Uterus (tissue), 4 donors: ENCODE measurements around the gene MAP3K3. TPM values are rescaled to one million over a fixed set of nuclear protein-coding genes. Genes with fewer than 3 reads are reported as not detected.

Experiments used
- DNase-seq, 2 donors: peaks; one replicate each; pipeline ENCODE4 v3.0.0-alpha.2; 2019 to 2020
- H3K27ac ChIP-seq, 2 donors: fragments of 200-600 bp; sonication (generic); 1 replicate in 1 of 2; 2 replicates in 1 of 2; pipeline ENCODE4 v1.5.1; 2016 to 2018
- H3K27me3 ChIP-seq, 2 donors: fragments of 200-600 bp; sonication (generic); one replicate each; pipeline ENCODE4 v1.5.1; 2018 to 2019; ENCODE audit warnings: control low read depth in 1 of 2
- H3K36me3 ChIP-seq, 2 donors: fragments of 200-600 bp; sonication (generic); one replicate each; pipeline ENCODE4 v1.5.1; 2019; ENCODE audit warnings: control low read depth in 1 of 2
- H3K4me1 ChIP-seq, 2 donors: fragments of 200-600 bp; sonication (generic); one replicate each; pipeline ENCODE4 v1.5.1; 2018 to 2019; ENCODE audit warnings: control low read depth in 1 of 2
- H3K4me3 ChIP-seq, 2 donors: fragments of 200-600 bp; sonication (generic); 1 replicate in 1 of 2; 2 replicates in 1 of 2; pipeline ENCODE4 v1.5.1; 2018 to 2019; ENCODE audit warnings: mild to moderate bottlenecking in 1 of 2
- H3K9me3 ChIP-seq, 2 donors: fragments of 200-600 bp; sonication (generic); one replicate each; pipeline ENCODE4 v1.5.1; 2019; ENCODE audit warnings: control low read depth in 1 of 2
- CTCF ChIP-seq, 4 experiments: fragments of 200-600 bp in 2 of 4; fragments of 450-650 bp in 2 of 4; sonication (generic) in 2 of 4; IDR thresholded peaks; one replicate each; pipeline ENCODE4 v1.5.1; 2016 to 2019; ENCODE audit warnings: antibody characterized with exemption in 4 of 4, mild to moderate bottlenecking in 2 of 4, moderate library complexity in 1 of 4
- POLR2A ChIP-seq, 2 donors: fragments of 450-650 bp; IDR thresholded peaks; one replicate each; pipeline ENCODE4 v1.6.1; 2016; ENCODE audit warnings: antibody characterized with exemption in 2 of 2, mild to moderate bottlenecking in 1 of 2, moderate library complexity in 1 of 2
- intact Hi-C: fragments of 100-400 bp; cut with DNase I; formaldehyde crosslinking; loops from one replicate; pipeline ENCODE4 v1.15.1; 2023; ENCODE audit warnings: low total_unique reads
- total RNA-seq, 4 donors: library from RNA; depleted of rRNA in 3 of 4; stranded (reverse); fragments of >200 nt in 3 of 4; gene quantifications; one replicate each; pipeline versions ENCODE4 v1.1.0 to v1.2.4, GENCODE V29; 2014 to 2023
- donor health status: DM: yes; HTN: yes; CAD: no.

MAP3K3 gene
- total RNA-seq, 4 donors from 2014 or later: 31.5 to 63.0 (median 56.3) TPM

DNA sequence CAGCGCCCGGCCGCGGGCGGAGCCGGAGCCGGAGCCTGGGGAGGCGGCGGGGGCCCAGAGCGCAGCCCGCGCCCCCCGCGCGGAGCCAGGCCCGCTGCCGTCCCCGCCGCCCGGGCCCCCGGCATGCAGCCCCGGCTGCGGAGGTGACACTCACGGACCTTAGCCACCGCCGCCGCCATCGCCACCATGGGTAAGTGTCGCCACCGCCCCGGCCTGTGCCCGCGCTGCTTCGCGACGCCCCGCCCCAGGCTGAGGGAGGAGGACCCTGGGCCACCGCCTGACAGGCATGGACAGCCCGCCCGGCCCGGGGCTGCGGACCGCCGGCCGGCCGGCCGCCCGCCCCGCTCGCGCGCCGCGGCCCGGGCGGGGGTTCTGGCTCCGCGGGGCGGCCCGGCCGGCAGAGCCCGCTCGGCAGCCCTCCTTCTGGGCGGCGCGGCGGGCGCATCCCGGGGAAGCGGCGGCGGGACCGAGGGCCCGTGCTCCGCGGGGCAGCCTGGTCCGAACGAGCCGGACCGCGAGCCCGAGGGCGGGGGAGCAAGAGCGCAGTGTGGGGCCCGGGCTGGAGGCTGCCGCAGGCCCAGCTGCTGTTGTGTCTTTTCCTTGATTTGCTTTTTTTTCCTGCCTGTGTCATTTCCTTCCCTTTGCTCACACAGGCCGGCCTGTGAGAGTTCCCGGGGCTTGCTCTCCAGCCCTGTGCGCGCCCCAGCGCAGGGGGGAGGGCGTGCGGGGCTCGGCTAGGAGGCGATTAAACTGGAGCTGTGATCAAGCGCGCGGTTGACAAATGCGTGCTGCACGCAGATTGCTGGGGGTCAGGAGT is 565 bp downstream of the MAP3K3 start:
- Histone ChIP-seq H3K27ac (peak overlapping the region; percentile 92 to 94), H3K36me3 (no peaks in the 10 kb centered on the region), H3K9me3 (no peaks in the 10 kb centered on the region), H3K27me3 (no peaks in the 10 kb centered on the region), H3K4me1 (peaks cover 7 to 9% of the 10 kb centered on the region in 2 donors), H3K4me3 (peak overlapping the region; percentile 81 to 89)
- intact Hi-C loops: no loop called here
- TF ChIP-seq CTCF (IDR thresholded peaks at IDR 0.05) (peak in 1 of 4 experiments; percentile 1), POLR2A (IDR thresholded peaks at IDR 0.05) (peak; percentile 16 to 37)
- DNase-seq: peak; percentile 53 to 62

- Histone ChIP-seq H3K4me3 (peak overlapping the region; percentile 81 to 89), H3K9me3 (no peaks in the 10 kb centered on the region), H3K27me3 (no peaks in the 10 kb centered on the region), H3K36me3 (no peaks in the 10 kb centered on the region), H3K27ac (peak overlapping the region in 1 of 2 donors; percentile 92), H3K4me1 (peaks cover 7 to 9% of the 10 kb centered on the region in 2 donors)
- TF ChIP-seq CTCF (IDR thresholded peaks at IDR 0.05) (no peak), POLR2A (IDR thresholded peaks at IDR 0.05) (no peak)
- intact Hi-C loops: no loop called here
- no peak for DNase-seq
Measured at GRCh38 chr17:63623786-63624530, 1.7 kb downstream of the MAP3K3 start.

DNA sequence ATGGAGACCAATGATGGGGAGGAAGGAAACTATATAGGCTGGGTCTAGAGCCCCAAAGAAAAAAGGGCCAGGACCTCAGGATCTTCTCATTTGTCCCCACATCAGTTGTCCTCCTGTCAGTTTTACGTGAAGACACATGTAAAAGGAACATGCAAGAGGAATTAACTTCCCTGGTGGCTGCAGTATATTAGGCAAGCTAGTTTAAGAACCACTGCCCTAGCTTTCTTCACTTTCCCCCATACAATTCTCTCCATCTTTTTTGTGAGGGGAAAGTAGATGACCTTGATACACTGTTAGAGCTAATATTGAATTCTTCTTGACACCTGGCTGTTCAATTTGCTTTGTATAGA is 2.3 kb downstream of the MAP3K3 start:
- no peak overlapping the region for H3K27ac ChIP-seq
- no peak for DNase-seq
- H3K27me3 ChIP-seq: no peaks in the 10 kb centered on the region
- TF ChIP-seq POLR2A (IDR thresholded peaks at IDR 0.05): no peak
- TF ChIP-seq CTCF (IDR thresholded peaks at IDR 0.05): no peak
- no peaks in the 10 kb centered on the region for H3K36me3 ChIP-seq
- H3K9me3 ChIP-seq: no peaks in the 10 kb centered on the region
- H3K4me3 ChIP-seq: no peak overlapping the region
- intact Hi-C loops: no loop called here
- peaks cover 7 to 9% of the 10 kb centered on the region in 2 donors for H3K4me1 ChIP-seq

DNA sequence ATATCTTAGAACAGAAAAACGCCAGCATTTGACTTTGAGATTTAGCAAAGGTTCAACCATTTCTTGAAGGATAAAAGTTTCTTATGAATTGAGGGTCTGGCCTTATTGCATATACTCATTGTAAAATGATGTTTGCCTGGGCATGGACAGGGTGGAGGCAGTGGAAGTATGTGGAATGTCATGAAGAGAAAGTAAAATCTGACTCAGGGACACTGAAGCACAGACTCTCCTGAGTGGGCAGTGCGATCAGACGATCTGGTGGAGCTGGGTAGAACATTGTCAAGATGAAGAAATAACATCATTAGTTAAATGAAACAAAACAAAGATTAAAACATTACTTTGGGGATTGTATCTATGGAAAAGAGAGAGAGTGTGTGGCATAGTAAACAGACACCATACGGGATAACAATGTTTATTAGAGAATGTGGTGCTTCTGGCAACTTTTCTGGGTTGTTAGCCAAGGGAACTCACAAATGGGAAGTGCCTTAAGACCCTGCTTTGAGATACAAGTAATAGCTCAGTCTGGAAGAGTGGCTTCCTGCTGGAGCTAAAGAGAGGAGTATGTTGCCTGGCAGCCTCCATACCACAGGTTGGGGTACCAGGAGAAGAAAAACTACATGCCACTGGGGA is 4.4 kb downstream of the MAP3K3 start:
- no peaks in the 10 kb centered on the region for H3K27me3 ChIP-seq
- H3K27ac ChIP-seq: no peak overlapping the region
- no peaks in the 10 kb centered on the region for H3K36me3 ChIP-seq
- no peak overlapping the region for H3K4me3 ChIP-seq
- peaks cover 7 to 9% of the 10 kb centered on the region in 2 donors for H3K4me1 ChIP-seq
- intact Hi-C loops: no loop called here
- no peaks in the 10 kb centered on the region for H3K9me3 ChIP-seq
- no peak for DNase-seq
- TF ChIP-seq CTCF (IDR thresholded peaks at IDR 0.05) (no peak), POLR2A (IDR thresholded peaks at IDR 0.05) (no peak)
